WERI-Rb-1 (cell line): ENCODE results near the gene C16orf78.

Source experiments
- DNase-seq: peaks from one replicate; pipeline ENCODE4 v3.0.0-alpha.2; 2020
- H3K27ac ChIP-seq: fragments of 250-450 bp; sonication (Bioruptor Pico); 2 replicates; pipeline ENCODE4 v1.5.1; 2020; ENCODE audit warnings: mild to moderate bottlenecking, moderate library complexity
- H3K27me3 ChIP-seq: fragments of 250-450 bp; sonication (Bioruptor Pico); 2 replicates; pipeline ENCODE4 v1.5.1; 2021; ENCODE audit warnings: mild to moderate bottlenecking, low read depth, moderate library complexity; ENCODE audit not compliant: insufficient read depth, severe bottlenecking
- H3K36me3 ChIP-seq: fragments of 250-450 bp; sonication (Bioruptor Pico); 2 replicates; pipeline ENCODE4 v1.5.1; 2020; ENCODE audit warnings: mild to moderate bottlenecking, moderate library complexity
- H3K4me3 ChIP-seq: 2 replicates; pipeline ENCODE4 v1.5.1; 2011; ENCODE audit warnings: low read depth, mild to moderate bottlenecking, control low read depth, low read length
- H3K9me3 ChIP-seq: fragments of 250-450 bp; sonication (Bioruptor Pico); 2 replicates; pipeline ENCODE4 v1.5.1; 2021; ENCODE audit warnings: mild to moderate bottlenecking, moderate library complexity; ENCODE audit not compliant: severe bottlenecking
- TF ChIP-seq, protein P1 (sequence below): IDR thresholded peaks from 2 replicates; pipeline ENCODE4 v1.5.1; 2011; ENCODE audit warnings: low read depth, mild to moderate bottlenecking, control low read depth, inconsistent platforms, low read length

Gene C16orf78

DNA sequence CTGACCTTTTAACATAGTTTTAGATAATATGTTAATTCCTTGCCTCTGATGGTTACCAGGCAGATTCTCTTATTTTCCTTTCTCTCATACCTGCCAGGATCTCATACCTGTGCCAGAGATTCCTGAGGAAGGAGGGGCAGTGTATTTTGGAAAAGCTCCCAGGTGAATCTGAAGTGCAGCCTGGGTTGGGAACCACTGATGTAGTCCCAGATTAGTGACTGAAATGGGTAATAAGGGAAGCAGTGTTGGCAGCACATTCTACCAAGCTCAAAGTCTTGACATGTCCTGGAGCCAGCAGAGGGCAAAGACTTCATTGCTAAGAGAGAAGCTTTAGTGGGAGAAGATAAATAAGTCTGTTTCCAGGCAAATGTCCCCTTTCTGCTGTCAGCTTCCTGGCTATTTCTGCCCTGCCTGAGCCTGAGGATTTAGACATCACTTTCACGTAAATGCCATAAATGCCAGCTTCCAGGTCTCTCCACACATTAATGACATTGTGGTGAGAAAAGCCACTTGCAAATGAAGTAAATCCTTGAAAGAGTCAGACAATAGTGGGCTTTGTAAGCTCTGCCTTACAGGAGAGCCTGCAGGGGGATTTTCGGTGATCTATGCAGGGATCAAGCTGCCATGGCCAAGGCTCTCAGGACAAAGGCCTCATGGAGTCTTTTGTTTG is 40.9 kb upstream of the C16orf78 start:
- Histone ChIP-seq H3K9me3 (no peaks in the 10 kb centered on the region), H3K27me3 (no peaks in the 10 kb centered on the region), H3K36me3 (no peaks in the 10 kb centered on the region), H3K27ac (no peak overlapping the region), H3K4me3 (no peak overlapping the region)
- TF ChIP-seq, protein P1, sequence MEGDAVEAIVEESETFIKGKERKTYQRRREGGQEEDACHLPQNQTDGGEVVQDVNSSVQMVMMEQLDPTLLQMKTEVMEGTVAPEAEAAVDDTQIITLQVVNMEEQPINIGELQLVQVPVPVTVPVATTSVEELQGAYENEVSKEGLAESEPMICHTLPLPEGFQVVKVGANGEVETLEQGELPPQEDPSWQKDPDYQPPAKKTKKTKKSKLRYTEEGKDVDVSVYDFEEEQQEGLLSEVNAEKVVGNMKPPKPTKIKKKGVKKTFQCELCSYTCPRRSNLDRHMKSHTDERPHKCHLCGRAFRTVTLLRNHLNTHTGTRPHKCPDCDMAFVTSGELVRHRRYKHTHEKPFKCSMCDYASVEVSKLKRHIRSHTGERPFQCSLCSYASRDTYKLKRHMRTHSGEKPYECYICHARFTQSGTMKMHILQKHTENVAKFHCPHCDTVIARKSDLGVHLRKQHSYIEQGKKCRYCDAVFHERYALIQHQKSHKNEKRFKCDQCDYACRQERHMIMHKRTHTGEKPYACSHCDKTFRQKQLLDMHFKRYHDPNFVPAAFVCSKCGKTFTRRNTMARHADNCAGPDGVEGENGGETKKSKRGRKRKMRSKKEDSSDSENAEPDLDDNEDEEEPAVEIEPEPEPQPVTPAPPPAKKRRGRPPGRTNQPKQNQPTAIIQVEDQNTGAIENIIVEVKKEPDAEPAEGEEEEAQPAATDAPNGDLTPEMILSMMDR: no peak
- no peak for DNase-seq

DNA sequence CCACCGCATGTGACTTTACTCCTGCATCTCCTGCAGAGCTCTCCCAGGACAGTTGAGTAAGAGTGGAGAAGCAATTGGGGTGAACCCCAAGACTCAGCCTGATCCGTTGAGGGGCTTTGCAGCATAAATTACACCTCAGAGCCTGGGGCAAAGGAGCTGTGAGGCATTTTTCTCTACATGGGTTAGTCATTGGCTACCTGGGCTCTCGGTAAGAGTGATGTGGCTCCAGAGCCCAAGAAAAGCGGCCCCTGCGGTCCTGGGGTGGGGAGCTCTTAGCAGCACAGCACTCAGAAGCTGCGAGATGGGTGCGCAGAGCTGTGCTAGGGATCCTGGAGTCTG is 40.4 kb upstream of the C16orf78 start:
- H3K4me3 ChIP-seq: no peak overlapping the region
- no peak overlapping the region for H3K27ac ChIP-seq
- no peaks in the 10 kb centered on the region for H3K36me3 ChIP-seq
- no peaks in the 10 kb centered on the region for H3K9me3 ChIP-seq
- H3K27me3 ChIP-seq: no peaks in the 10 kb centered on the region
- no peak for DNase-seq
- TF ChIP-seq, protein P1: no peak

DNA sequence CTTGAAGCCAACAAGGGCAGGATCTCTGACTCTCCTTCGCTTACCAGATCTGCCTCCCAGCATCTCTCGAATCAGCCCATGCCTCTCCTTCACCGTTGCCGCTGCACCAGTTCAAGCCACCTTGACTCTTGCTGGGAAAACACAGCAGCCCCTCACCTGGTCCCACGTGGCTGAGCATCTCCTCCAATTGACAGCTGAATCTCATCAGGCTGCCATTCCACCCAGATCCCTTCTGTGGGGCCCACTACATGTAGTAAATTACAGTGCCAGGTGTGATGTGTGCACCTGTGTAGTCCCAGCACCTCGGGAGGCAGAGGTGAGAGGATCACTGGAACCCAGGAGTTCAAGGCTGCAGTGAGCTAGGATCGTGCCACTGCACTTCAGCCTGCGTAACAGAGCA is 37.8 kb upstream of the C16orf78 start:
- Histone ChIP-seq H3K27ac (no peak overlapping the region), H3K4me3 (no peak overlapping the region), H3K27me3 (no peaks in the 10 kb centered on the region), H3K9me3 (no peaks in the 10 kb centered on the region), H3K36me3 (no peaks in the 10 kb centered on the region)
- TF ChIP-seq, protein P1: no peak
- DNase-seq: no peak

DNA sequence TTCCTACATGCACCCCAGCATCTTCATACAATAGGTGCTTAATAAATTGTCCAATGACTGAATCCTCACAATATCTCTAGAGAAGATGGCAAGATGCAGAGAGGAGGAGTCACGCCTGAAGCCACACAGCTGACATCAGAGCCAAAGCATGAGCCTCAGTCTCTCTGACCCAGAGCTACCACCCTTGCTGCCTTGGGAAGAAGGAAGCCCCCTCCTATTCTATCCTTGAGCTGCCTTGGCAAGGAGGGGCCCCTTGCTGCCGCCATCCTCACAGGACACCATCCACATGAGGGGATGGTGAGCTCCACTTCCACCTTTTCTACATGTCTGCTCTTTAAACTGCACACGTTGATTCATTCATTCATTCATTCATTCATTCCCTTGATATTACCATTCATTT is 37.0 kb upstream of the C16orf78 start:
- no peaks in the 10 kb centered on the region for H3K36me3 ChIP-seq
- H3K27ac ChIP-seq: no peak overlapping the region
- no peak overlapping the region for H3K4me3 ChIP-seq
- TF ChIP-seq, protein P1: no peak
- H3K27me3 ChIP-seq: no peaks in the 10 kb centered on the region
- DNase-seq: no peak
- H3K9me3 ChIP-seq: no peaks in the 10 kb centered on the region

DNA sequence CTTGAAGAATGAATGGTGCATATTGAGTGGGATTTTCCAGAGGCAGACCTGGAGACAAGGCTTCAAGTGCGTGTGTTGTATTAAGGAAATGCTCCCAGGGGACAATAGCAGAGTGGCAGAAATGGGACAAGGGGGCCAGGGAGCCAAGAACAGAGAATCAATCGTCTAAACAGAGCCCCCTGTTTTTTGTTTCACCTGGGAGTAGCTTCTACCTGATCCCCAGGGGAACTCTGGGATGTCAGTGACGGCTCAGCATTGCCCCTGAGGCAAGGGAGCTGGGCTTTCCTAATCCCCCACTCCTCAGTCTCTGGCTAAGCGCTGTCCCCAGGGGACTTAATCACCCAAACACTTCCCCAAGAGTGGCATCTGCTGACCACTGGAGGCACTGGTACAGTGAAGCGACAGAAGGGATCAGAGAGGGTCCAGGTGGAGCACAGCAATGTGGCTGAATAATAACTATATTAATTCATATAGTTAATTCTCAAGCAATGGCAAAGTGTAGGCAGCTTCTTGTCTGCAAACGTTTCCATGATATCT is 35.7 kb upstream of the C16orf78 start:
- Histone ChIP-seq H3K4me3 (no peak overlapping the region), H3K36me3 (no peaks in the 10 kb centered on the region), H3K27me3 (no peaks in the 10 kb centered on the region), H3K9me3 (no peaks in the 10 kb centered on the region), H3K27ac (no peak overlapping the region)
- TF ChIP-seq, protein P1: peak; percentile 40; the same call in 1 of the 2 replicates
- DNase-seq: peak; percentile 63

DNA sequence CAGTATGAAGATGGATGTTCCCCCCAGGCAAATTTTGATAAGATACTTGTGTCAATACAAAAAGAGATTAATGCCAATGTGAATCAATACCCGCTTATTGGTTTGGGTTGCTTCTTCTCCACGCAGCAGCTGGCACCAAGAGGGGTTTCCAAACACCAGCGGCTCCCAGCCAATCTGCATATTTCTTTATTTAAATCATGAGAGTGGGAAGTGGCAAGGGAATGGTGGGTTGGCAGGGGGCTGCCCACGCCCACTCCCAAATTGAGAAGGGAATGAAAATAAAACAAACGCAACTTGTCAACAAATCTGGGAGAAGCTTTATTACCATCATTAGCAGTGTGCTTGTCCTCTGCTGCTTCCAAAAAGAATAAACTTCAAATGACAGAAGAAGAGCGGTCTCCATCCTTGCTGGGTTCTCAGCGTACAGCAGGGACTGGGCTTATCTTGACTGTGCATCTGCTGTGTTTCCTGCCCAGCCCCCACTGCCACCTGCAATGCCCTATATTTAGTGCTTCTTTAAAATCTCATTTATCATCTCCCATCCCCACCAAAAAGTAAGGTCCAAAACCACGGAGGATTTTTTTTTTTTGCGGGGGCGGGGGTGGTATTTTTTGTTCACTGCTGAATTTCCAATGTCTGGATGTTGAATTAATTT is 34.9 kb upstream of the C16orf78 start:
- no peak overlapping the region for H3K4me3 ChIP-seq
- TF ChIP-seq, protein P1: no peak
- H3K27ac ChIP-seq: no peak overlapping the region
- H3K9me3 ChIP-seq: no peaks in the 10 kb centered on the region
- DNase-seq: no peak
- H3K36me3 ChIP-seq: no peaks in the 10 kb centered on the region
- H3K27me3 ChIP-seq: no peaks in the 10 kb centered on the region
